MM.1S (cell line): ENCODE results near the gene LHFPL2.

Source experiments
- EZH2 ChIP-seq: fragments of 300-600 bp; sonication (generic); optimal IDR thresholded peaks from 2 replicates; pipeline ENCODE3; 2017; ENCODE audit warnings: low read depth, mild to moderate bottlenecking, antibody characterized with exemption, low read length, mixed read lengths
- EZH2phosphoT487 ChIP-seq: fragments of 300-600 bp; sonication (generic); IDR thresholded peaks from 2 replicates; pipeline ENCODE4 v1.6.1; 2018; ENCODE audit warnings: antibody characterized with exemption, low read length
- TF ChIP-seq, protein P1 (sequence below): fragments of 300-600 bp; sonication (generic); IDR thresholded peaks from 2 replicates; pipeline ENCODE4 v1.5.1; 2016; ENCODE audit warnings: antibody characterized with exemption, low read length, mixed read lengths

DNA sequence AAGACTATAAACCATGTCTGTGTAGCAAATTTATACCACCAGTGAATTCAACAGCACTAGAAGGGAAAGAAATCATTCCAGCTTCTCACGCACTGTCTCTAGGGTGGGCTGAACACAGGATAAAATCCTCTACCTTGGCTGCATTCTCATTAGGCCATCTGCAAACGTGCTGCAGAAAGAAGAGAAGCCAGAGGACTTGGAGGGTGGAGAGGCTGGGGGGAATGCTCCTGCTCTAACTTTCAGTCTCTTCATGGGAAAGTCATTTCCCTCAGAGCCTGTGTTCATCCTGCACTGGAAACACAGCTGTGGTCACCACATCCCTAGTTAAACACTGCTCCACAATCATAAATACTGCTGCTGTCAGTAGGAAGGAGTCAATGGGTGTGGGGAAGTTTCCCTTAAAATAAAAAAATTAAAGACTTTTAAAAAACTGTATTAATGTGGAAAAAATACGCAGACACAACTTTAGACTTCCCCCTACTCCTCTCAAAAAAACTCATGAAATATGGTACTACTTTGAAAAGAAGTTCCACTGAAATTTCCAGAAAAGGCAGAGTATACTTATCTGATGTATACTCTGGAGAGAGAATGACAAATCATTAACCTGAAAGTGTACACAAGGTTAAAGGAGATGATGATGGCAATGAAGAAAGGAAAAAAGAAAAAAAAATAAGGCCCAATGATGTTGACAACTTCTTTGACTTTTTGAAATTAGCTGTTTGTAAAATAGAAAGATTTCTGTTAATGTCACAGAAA is 46.8 kb downstream of the LHFPL2 start:
- TF ChIP-seq, protein P1, sequence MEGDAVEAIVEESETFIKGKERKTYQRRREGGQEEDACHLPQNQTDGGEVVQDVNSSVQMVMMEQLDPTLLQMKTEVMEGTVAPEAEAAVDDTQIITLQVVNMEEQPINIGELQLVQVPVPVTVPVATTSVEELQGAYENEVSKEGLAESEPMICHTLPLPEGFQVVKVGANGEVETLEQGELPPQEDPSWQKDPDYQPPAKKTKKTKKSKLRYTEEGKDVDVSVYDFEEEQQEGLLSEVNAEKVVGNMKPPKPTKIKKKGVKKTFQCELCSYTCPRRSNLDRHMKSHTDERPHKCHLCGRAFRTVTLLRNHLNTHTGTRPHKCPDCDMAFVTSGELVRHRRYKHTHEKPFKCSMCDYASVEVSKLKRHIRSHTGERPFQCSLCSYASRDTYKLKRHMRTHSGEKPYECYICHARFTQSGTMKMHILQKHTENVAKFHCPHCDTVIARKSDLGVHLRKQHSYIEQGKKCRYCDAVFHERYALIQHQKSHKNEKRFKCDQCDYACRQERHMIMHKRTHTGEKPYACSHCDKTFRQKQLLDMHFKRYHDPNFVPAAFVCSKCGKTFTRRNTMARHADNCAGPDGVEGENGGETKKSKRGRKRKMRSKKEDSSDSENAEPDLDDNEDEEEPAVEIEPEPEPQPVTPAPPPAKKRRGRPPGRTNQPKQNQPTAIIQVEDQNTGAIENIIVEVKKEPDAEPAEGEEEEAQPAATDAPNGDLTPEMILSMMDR: no peak
- no peak for TF ChIP-seq EZH2phosphoT487
- no peak for TF ChIP-seq EZH2
